Esophagus muscularis mucosa (tissue), 3 donors: ENCODE results near the gene AMFR.

Source experiments
- POLR2A ChIP-seq: fragments of 450-650 bp; IDR thresholded peaks from one replicate; pipeline ENCODE4 v1.6.1; 2017; ENCODE audit warnings: antibody characterized with exemption, moderate library complexity, mild to moderate bottlenecking, low read depth
- POLR2AphosphoS5 ChIP-seq, 2 donors: sonication (generic); formaldehyde crosslinking; IDR thresholded peaks; one replicate each; pipeline ENCODE4 v1.6.1; 2017; ENCODE audit warnings: antibody characterized with exemption in 2 of 2
- TF ChIP-seq, protein P1 (sequence below), 3 experiments: fragments of 200-600 bp in 2 of 3; fragments of 450-650 bp in 1 of 3; sonication (generic) in 2 of 3; IDR thresholded peaks; one replicate each; pipeline ENCODE4 v1.5.1; 2017 to 2019; ENCODE audit warnings: antibody characterized with exemption in 3 of 3, mild to moderate bottlenecking in 2 of 3, moderate library complexity in 1 of 3

GRCh38 chr16:56321571-56321970 lies 103.8 kb downstream of the AMFR start:
- TF ChIP-seq POLR2AphosphoS5 (IDR thresholded peaks at IDR 0.05): no peak
- TF ChIP-seq, protein P1, sequence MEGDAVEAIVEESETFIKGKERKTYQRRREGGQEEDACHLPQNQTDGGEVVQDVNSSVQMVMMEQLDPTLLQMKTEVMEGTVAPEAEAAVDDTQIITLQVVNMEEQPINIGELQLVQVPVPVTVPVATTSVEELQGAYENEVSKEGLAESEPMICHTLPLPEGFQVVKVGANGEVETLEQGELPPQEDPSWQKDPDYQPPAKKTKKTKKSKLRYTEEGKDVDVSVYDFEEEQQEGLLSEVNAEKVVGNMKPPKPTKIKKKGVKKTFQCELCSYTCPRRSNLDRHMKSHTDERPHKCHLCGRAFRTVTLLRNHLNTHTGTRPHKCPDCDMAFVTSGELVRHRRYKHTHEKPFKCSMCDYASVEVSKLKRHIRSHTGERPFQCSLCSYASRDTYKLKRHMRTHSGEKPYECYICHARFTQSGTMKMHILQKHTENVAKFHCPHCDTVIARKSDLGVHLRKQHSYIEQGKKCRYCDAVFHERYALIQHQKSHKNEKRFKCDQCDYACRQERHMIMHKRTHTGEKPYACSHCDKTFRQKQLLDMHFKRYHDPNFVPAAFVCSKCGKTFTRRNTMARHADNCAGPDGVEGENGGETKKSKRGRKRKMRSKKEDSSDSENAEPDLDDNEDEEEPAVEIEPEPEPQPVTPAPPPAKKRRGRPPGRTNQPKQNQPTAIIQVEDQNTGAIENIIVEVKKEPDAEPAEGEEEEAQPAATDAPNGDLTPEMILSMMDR (IDR thresholded peaks at IDR 0.05): no peak
- no peak for TF ChIP-seq POLR2A
